GM18870 (cell line): Measurements from ENCODE around the gene HSF4.

Experiments
- ATAC-seq: cut with Tn5 transposase; IDR thresholded peaks from one replicate; pipeline ENCODE4 v1.9.1; 2021; ENCODE audit warnings: moderate library complexity; ENCODE audit not compliant: unreplicated experiment

HSF4 gene

DNA sequence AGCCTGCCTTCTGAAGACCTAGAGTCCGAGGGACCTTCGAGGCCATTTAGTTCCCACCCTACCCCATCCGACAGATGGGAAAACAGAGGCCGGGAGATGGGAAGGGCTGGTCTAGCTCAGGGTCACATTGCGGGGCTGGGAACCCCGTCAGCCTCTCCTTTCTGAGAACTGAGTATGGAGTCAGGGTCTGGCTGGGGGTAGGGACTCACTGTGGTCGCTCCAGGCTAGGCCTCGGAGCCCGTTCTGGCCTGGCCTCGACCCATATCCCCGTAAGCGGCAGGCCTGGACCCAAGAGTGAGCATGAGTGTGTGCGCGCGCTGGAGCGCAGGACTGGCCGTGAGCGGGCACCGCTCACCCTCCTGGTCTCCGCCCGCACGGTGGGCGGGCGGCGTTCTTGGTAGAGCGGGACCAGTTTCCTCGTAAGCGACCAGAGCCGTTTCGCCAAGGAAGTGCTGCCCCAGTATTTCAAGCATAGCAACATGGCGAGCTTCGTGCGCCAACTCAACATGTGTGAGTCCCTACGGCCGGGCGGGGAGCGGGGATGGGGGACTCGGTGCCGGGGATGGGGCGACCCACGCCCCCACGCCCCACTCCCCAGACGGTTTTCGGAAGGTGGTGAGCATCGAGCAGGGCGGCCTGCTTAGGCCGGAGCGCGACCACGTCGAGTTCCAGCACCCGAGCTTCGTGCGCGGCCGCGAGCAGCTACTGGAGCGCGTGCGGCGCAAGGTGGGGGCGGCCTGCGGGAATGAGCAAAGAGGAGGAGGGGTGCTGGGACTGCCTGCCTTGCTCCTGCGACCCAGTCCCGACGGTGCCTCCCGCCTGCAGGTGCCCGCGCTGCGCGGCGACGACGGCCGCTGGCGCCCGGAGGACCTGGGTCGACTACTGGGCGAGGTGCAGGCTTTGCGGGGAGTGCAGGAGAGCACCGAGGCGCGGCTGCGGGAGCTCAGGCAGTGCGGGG is 855 bp downstream of the HSF4 start:
- no peak for ATAC-seq

DNA sequence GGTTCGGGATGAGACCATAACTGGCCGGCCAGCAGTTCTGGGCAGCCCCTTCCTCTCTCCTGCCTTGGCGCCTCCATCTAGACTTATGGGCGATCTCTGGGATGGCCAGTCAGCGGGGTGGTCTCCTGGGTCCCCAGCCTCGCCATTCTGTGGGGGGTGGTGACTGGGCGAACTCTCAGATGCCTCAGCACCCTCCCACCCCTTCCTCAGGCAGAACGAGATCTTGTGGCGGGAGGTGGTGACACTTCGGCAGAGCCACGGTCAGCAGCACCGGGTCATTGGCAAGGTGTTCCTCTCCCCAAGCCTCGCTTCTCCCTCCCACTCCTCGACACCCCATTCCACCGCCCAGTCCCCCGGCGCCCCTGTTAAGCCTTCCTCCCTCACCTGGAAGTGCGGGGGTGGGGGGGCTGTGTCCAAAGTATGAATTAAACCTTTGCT is 1.6 kb downstream of the HSF4 start:
- ATAC-seq = no peak

DNA sequence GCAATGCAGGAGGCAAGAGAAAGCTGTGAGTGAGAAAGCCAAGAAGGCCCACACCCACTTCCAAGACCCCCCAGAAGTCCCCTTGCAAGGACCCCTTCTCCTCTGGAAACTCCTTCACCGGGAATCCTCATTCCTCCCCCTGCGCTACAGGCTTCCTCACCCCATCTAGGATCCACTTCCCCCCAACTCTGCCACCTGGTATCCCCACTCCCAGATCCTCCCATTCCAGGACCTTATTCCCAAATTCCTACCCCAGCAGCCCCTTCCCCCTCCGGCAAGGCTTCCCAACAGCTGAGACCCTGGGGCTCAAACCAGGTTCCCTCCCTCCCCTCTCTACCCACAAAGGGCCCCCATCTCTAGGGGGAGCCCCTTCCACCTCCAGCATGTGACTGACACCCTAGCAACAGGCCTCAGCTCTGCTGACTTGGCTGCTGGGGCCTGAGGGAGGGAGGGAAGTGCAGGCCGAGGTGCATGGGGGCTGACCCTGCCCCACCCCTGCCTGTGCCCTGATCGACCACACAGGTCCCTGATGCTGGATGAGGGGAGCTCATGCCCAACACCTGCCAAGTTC is 2.1 kb downstream of the HSF4 start:
- ATAC-seq = no peak

DNA sequence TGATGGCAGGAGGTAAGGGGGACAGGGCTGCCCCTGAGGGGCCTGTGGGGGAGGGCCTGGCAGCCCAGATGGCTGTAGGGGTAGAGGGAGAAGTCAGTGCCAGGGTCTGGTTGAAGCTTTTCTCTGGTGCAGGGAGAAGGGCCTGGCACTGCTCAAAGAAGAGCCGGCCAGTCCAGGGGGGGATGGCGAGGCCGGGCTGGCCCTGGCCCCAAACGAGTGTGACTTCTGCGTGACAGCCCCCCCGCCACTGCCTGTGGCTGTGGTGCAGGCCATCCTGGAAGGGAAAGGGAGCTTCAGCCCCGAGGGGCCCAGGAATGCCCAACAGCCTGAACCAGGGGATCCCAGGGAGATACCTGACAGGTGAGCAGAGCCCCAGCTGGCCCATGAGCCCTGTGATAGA is 3.0 kb downstream of the HSF4 start:
- no peak for ATAC-seq

DNA sequence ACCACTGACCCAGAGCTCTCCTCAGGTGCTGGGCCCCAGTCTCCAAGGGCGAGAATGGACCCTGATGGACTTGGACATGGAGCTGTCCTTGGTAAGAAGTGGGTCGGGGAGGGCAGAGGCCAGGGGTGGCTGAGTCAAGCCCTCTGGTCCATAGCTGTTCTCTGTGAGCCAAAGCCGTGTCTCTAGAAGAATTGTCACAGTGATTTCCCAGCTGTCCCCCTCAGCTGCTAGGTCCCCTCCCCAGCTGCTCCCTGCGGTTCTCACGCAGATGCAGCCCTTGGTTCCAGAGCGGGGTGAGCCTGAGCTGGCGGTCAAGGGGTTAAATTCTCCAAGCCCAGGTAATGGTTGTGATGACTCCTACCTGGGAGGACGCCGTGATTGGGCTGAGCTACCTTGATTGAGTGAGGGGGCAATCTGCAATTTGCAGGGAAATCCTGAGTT is 4.5 kb downstream of the HSF4 start:
- ATAC-seq = no peak

DNA sequence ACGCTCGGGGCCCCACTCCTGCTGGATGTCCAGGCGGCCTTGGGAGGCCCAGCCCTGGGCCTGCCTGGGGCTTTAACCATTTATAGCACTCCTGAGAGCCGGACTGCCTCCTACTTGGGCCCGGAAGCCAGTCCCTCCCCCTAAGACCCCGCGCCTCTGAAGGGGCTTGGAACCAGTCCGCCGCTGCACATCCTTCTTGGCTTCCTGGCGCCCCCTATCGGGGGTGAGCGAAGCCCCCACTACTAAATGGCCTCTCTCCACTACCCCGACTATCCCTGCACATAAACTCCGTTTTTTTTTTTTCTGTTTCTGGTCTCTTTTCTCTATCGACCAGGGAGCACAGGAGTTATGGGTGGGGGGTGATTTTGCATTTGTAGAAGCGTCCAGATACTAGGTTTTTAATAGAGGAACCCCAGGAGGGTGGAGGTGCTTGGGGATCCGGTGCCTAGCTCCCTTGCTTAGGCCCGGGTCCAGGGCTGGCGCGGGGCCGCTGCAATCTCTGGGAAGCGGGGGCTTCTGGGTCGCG is 5.2 kb downstream of the HSF4 start:
- no peak for ATAC-seq

DNA sequence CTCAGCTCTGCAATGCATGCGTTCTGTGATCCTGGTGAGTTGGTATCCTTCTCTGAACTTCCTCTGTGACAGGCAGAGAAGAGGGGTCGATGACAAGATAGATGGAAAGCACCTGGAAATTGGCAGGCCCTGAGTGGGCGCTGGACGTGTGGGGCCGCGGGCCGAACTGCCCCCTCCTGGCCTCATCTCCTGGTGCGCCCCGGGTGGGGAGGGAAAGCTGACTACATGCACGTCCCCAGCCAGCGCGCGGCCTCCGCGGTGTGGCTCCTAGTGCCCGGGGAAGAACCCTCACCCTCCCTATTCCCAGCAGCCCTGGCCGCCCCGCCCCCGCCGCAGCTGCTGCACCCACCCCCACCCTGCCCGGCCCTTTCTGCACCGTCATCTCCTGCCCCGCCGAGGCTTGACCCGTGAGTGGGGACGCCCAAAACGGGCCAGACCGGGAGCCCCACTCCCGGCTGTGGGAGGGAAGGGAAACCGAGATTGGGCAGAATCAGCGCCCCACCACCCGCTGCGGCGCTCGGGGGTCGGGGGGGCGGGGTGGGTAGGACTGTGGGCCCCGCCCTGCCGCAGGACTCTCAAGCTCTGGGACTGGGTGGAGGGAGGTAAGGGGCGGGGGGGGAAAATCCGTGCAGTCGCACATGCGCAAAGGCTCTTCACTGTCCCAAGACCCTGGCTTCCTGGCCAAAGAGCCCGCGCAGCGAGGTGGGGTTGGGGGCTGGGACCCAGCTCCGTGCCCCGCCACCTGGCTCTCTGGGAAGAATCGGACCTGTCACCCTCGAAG is 5.8 kb downstream of the HSF4 start, which contains the start of gene NOL3:
NOL3 (plus strand) TSS at position 371 of the 781 bp plus-strand sequence.
- peak; percentile 43 for ATAC-seq

DNA sequence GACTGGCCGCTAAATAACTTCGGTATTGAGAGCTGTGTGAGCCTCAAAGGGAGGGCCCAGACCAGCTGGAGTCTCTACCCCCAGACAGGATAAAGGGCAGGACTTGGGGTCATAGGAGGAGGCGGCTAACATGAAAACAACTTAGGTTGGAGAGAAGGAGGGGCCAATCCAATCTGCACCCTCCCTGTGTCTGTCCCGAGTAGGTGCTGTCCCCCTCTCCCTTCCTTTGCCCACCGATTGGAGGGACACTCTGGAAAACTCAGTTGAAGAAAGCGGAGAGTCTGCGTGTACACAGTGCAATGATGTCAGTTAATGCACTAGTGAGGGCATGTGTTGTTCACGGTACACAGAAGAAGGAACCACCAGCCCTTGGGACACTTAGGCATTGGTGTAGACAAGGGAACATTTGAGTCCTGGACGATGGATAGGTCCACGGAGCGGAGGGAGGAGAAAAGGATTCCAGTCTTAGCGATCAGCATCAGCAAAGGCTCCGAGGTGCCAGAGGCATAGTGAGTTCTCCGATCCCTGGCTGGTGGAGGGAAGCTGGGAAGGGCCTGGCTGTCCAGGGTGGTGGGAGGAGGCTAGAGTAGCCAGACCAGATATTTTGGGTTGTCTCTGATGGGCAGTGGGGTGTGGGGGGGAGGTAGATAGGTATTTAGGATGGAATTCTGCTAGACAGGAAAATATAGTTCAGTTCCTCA is 6.6 kb downstream of the HSF4 start:
- ATAC-seq = no peak

DNA sequence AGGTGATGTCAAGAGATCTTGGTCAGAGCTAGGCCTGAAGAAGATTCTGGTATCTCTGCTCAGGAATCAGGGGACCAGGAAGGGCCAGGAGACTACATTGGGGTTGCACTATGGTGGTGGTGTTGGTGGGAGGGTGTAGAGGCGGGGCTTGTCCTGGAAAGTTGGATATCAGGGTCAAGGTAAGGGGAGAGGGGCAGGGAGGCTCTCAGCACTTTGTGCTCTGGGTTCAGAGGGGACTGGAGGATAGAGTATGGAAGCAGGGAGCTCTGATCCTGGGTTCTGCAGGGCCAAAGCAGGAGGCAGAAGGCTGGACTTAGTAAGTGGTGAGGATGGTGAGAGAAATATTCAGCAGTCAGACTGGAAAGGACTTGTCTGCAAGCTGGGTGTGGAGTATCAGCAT is 8.8 kb downstream of the HSF4 start:
- no peak for ATAC-seq

DNA sequence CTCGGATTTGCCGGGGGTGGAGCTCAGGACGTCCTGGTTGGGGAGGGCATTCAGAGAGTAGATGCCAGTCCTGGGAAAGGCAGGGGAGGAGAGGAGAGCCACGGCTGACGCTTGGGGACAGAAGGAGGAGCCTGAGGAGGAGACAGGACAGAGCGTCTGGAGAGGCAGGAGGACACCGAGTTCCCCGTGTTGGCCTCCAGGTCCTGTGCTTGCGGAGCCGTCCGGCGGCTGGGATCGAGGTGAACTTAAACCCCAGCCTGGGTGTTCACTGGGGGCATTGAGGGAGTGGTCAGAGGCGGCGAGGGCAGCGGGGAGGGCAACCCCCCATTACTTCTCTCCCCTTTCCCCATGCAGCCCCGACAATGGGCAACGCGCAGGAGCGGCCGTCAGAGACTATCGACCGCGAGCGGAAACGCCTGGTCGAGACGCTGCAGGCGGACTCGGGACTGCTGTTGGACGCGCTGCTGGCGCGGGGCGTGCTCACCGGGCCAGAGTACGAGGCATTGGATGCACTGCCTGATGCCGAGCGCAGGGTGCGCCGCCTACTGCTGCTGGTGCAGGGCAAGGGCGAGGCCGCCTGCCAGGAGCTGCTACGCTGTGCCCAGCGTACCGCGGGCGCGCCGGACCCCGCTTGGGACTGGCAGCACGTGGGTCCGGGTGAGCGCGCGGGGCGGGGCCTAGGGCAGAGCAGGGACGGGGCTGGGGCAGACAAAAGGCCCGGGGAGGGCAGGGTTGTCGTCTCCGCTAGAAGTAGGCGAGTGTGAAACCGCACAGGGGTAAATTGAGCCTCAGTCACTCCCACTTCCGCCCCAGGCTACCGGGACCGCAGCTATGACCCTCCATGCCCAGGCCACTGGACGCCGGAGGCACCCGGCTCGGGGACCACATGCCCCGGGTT is 9.5 kb downstream of the HSF4 start:
- ATAC-seq = no peak

DNA sequence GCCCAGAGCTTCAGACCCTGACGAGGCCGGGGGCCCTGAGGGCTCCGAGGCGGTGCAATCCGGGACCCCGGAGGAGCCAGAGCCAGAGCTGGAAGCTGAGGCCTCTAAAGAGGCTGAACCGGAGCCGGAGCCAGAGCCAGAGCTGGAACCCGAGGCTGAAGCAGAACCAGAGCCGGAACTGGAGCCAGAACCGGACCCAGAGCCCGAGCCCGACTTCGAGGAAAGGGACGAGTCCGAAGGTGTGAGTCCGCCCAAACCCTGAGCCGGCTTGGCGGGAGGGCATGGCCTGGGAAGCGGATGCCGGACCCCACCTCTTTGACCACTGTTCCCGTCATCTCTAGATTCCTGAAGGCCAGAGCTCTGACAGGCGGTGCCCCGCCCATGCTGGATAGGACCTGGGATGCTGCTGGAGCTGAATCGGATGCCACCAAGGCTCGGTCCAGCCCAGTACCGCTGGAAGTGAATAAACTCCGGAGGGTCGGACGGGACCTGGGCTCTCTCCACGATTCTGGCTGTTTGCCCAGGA is 10.2 kb downstream of the HSF4 start:
- ATAC-seq = no peak

DNA sequence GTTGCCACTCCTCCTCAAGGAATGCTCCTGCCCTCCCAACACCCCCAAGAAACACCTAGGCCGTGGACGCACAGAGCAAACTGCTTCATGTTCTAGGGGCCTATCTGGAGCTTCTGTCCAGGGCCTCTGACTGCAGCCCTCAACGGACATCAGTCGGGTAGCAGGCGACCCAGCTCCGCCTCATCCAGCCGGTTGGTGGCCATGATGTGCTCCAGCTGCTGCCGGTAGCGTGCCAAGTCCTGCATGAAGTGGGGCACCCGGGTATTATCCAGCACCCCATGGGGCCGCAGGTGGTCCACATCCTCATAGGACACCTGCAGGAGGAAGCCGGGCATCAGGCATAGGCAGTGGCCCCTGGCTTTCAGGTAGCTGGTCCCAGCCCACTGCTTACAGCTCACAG is 12.1 kb downstream of the HSF4 start:
- no peak for ATAC-seq

DNA sequence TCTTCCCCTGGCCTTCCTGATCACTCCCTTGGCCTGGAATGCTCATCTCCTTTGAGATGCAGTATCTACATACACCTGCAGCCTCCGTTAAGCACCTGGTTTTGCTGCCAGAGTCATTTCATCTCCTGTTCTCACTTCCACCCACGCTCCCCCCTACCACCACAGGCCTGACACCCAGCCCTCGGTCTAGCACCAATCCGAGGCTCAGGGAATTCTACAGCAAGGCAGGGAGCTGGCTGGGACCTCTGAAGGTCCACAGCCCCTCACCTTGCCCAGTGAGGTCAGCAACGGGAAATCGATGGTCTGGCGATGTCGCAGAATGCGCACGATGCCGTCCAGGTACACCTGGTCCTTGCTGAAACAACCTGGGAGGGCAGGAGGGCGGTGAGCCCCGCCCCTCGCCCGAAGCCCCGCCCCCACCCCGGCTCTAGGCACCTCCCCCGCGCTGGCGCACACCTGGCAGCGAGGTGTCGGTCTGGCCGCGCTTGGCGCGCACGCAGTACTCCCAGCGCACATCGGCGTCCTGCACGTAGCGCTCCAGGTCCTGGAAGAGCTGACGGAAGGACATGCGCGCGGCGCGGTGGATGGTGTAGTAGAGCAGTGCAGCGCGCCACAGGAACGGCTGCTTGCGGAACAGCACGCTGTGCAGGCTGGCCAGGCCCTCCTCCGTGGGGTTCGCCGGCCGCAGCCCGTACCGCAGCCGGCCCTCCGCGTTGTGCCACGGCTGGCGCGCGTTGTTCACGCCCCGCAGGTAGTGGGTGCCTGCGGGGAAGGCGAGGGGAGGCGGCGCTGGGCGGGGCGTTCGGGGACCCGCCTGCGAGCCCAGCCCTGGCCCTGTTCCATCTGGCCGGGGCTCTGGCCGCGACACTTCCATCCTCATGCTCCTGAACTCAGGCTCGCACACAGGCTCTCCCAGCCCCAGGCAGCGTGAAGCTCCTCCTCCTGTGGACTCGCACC is 13.5 kb downstream of the HSF4 start:
- ATAC-seq = no peak

DNA sequence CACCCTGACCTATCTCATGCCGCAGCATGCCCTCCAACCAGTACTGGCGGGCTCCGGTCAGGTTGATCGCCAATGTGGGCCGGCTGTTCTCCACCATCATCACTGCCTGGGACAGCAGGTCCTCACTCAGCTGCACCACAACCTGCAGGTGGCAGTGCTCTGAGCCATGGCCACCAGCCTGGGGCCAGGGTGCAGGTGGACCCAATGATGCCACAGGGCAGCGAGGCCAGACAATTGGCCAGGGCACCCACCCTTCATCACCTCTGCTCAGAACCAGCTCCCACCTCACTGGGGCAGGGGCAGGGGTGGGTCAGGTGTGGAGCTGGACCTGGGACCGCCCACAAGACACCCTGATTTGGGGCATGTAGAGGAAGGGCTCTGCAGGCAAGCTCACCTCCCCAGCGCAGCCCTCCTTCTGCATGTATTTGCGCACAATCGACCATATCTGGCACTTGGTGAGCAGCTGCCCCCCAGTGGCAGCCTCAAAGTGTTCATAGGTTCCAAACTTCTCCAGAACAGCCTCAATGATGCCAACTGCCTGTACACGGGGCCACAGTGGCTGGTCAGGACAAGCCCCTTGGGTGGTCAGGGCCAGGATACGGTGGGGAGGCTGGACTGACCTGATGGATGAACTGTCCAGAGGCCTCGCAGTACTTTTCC is 15.0 kb downstream of the HSF4 start:
- no peak for ATAC-seq

DNA sequence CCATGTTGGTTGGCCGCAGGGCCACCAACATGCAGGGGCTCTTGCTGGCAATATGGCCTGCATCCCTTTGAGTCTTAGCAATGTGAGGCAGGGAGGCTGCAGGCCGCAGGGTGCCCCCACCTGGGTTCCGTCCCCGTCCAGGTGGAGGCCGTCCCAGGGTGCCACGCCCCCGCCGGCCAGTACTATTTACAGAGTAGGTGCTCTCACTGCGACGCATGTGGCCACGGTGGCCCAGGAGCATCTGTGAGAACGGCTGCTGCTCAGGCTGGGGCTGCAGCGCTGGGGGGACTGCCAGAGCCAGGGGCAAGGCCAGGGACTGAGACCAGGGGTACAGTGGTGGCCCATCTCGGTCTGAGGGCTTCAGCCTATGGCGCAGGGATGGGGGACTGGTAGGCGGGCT is 15.6 kb downstream of the HSF4 start:
- no peak for ATAC-seq

DNA sequence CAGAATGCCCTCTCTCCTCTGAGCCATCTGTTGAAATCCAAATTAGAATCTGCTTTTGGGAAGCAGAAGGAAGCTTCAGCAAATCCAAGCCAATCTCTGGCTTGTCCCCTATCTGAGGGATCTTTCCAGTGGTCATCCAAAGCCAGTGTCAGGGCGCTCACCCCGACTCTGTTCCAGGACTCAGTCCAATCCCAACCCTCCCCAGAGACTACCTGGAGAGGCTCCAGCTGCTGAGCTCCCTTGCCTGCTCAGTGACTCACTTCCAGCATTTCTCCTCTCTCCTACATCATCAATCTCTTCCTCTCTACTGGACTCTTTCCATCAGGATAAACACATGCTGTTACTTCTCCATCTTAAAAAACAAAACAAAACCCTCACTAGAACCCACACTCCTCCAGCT is 16.8 kb downstream of the HSF4 start:
- no peak for ATAC-seq

DNA sequence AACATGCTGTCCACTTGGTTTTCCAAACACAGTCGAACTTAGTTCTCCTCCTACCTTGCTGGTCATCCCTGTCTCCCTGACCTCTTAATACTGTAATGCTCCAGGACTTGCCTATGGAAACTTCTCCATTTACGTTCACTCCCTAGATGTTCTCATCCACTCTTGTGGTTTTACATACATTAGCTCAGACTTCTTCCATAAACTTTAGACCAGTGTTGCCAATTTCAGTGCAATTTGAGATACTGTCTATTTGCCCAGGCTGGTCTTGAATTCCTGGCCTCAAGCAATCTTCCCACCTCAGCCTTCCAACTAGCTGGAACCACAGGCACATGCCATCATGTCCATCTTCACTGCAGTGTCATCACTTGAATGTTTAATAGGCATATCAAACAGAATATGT is 17.7 kb downstream of the HSF4 start:
- no peak for ATAC-seq

DNA sequence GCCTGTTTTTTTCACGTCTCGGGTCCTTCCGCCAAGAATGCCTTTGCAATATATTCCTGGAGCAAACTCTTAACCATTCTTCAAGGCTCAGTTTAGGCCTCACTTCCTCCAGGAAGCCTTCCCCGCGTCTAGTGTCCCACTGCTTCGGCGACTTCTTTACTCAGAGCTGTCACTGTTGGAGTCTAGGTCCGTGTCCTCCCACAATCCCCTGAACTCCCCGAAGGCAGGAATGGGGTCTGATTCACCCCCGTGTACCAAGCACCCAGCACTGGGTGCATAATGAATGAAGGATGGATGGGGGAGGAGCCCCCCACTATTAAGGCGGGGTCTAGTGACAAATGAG is 18.7 kb downstream of the HSF4 start:
- no peak for ATAC-seq
